GM18499 (cell line): ENCODE results near the gene VWA1.

ENCODE experiments used
- ATAC-seq: cut with Tn5 transposase; IDR thresholded peaks from one replicate; pipeline ENCODE4 v1.9.1; 2021; ENCODE audit warnings: moderate number of reproducible peaks; ENCODE audit not compliant: insufficient read depth, unreplicated experiment

The VWA1 gene, protein sequence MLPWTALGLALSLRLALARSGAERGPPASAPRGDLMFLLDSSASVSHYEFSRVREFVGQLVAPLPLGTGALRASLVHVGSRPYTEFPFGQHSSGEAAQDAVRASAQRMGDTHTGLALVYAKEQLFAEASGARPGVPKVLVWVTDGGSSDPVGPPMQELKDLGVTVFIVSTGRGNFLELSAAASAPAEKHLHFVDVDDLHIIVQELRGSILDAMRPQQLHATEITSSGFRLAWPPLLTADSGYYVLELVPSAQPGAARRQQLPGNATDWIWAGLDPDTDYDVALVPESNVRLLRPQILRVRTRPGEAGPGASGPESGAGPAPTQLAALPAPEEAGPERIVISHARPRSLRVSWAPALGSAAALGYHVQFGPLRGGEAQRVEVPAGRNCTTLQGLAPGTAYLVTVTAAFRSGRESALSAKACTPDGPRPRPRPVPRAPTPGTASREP

DNA sequence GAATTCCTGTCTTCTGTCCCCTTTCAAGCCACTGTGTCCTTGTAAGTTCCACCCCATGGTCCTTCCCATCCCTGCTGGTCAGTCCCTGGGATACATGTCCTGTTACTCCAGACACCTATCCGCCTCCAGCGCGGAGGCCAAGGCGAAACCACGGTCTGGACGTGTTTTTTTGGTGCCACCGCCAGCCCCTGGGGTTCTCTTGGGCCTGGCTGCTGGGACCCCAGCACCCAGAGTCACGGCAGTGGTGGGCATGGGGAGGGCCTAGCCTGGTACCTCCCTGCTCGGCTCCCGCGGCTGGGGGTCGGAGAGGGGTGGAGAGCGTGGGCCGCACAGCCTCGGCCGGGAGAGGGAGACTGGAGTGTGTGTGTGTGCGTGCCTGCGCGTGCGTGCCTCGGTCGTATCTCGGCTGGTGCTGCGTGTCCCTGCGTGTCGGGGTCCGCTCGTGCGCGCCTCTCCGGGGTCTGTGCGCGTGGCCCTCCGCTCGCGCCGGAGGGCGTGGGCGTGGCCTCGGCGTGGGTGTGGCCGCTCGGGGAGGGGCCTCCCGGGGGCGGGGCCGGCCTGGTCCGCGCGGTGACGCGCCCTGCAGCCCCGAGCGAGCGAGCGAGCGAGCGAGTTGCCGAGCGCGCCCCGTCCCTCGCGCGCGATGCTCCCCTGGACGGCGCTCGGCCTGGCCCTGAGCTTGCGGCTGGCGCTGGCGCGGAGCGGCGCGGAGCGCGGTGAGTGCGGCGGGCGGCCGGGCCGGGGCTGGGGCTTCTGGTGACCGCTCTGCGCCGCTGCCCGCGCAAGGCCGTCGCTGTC is at the start of gene VWA1:
VWA1 (plus strand) TSS at position 585 of the 798 bp plus-strand sequence; CDS start at position 644, 59 bp downstream.
- ATAC-seq = no peak

DNA sequence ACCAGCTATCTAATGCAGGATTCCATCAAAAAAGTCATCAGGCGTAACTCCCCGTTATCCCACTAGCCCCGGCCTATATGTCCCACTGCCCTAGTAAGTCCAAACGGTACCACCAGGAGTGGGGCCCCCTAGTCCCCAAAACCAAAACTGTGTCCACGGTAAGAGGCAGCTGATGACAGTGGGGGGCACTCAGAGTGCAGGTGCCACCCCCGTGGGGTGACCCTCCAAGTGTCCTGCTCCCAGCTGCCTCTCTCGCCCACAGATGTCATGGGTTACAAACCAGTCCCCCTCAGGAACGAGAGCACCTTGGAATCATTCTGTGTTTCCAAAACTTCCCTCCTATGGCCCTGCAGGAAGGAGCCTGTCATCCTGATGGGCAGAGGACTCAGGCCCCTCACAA is 49.6 kb upstream of the VWA1 start:
- ATAC-seq = no peak

DNA sequence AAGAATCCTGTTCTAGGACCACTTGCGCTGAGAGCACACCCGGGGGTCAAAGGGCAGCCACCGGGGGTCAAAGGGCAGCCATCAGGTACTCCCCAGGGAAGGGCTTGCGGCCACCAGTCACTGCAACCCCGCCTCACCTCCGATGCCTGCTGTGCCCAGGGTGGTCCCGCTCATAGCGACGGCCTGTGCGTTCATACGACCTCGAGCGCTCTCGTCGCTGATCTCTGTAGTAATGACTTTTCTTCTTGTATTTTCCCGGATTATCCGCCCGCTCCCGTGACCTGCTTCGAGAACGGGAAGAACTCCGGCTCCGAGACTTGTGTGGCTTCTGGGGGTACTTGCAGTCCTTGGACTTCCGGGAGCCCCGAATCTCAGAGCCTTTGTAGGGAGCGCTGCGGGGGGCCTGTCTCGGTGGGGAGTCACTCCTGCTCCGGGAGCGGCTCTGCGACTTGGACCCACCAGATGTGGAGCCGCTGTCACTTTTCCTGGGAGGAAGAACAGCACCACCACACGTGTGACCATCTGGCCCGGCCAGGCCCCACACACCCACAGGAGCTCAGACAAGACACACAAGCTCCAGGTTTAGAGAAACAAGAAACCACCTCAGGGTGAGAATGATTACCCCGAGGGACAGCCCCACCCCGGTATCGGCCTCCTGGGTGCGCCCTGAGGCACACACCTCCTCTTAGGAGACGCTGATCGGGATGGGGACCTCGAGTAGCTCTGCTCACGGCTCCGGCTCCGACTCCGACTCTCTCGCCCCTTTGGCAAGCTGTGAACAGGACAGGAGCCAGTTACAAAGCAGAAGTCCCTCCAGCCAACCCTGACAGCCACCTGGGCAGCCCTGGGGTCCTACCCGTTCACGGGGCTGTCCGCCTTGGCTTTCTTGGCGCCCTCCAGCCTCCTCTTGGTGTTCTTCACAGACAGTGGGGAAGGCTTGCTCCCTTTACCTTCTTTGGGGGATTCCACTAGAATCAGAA is 48.1 kb upstream of the VWA1 start:
- ATAC-seq = no peak

DNA sequence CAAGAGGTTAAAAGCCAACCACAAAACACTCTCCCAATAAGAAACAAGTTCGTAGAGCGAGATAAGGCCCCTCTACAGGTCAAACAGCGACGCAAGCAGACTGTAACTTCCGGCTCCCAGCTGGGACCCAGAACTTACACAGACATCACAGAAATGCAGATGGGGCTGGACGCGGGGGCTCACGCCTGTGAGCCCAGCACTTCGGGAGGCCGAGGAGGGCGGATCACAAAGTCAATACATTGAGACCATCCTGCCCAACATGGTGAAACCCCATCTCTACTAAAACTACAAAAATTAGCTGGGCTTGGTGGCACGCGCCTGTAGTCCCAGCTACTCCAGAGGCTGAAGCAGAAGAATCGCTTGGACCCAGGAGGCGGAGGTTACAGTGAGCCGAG is 47.4 kb upstream of the VWA1 start:
- ATAC-seq = no peak

DNA sequence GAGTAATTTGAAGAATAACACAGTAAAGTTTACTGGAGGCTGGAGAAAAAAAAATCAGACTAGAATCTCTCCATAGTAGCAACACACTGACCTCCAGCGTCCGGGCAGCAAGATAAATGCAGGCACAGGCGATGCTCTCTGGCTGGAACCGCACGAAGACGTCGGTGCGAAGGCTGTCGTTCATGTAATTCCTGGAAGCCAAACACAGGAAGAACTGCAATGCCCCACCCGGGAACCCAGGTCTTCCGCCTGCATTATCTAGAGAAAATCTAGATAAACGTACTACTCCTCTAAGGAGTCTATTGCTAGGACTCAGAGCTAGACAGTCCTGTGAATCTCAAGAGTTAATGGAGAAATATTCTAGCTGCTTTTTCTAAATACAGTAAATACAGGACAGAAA is 44.8 kb upstream of the VWA1 start:
- no peak for ATAC-seq

DNA sequence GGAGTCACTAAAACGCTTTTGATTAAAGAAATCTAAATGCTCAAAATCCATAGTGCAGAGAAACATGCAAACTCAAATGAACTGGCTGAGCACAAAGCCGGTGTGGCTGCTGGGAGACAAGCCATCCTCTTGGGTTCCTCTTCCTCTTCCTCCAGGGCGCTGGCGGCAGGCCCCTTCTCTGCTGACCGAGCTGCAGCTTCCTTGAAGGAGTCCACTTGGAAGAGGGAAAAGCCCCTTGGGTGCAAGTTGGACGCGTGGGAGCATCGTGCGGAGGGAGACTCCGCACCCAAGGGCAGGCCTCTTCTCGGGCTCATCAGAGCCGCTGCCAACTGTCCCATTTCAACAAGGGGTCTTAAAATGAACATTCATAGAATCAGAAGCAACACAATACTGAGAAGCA is 44.3 kb upstream of the VWA1 start:
- ATAC-seq = no peak

DNA sequence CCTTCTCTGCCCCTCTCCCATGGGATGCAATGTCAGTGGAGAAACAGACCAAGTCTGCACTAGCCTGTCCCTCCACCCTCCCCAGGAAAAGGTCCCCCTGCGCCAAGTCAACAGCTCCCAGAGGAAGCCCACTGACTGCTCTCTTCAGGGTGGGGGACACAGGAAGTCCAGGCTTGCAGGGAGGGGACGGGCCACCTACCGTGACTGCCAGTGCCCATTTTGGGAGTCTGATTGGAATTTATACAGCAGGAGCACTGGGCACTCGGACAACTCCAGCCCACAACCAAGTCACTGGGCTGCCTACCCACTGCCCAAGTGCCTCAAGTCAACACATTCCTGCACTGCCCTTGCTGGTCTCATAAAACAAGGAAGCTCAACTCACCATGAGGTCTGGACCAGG is 42.5 kb upstream of the VWA1 start:
- ATAC-seq = no peak

DNA sequence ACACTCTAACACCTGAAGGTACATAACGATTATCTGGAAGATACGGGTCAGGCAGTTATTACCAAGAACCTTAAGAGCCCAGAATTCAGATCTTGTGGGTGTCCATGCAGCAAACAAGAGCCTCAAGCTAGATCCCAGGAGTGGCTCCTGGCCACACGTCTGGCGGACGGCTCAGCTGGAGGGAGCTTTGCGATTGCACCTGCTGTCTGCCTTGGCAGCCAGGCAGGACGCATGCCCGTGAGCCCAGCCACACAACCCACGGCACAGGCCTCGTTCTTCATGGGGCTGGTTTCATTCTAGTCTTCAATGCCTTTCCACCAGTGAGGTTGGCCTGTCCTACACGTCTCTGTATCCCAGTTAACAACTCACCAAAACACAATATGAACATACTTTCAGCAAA is 42.1 kb upstream of the VWA1 start:
- no peak for ATAC-seq

DNA sequence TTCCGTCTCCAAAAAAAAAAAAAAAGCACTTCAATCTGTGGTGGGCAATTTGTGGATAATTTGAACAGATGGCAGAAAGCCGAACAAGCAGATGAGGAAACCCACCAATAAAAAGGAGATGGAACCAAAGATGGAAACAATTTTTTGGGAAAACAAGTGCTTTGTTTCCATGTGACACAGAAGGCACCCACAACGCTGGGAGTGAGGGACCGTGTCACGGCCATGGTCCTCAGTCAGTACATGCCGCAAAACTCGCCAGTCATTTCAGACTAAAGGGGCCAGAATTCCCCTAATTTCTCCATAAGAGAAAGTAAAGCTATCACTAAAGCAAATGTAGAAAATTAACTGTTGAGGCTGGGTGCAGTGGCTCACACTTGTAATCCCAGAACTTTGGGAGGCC is 41.4 kb upstream of the VWA1 start:
- no peak for ATAC-seq

DNA sequence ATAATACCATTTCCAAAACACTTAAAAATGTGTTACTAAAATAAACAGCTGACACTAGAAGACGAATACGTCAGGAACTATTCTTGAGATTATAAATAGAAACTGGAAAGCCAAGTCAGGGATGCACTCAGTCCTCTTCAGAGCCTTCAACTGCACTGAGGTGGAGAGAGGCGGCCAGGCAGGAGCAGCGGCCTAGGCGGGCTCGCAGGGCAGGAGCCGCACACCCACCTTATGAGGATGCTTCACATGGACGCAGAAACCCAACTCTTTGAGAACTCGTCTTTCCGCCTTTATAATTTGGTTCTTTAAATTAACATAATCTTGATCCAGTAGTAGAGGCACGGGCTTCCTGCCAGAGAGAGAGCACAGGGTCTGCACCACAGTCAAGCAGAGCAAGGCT is 40.3 kb upstream of the VWA1 start:
- no peak for ATAC-seq

DNA sequence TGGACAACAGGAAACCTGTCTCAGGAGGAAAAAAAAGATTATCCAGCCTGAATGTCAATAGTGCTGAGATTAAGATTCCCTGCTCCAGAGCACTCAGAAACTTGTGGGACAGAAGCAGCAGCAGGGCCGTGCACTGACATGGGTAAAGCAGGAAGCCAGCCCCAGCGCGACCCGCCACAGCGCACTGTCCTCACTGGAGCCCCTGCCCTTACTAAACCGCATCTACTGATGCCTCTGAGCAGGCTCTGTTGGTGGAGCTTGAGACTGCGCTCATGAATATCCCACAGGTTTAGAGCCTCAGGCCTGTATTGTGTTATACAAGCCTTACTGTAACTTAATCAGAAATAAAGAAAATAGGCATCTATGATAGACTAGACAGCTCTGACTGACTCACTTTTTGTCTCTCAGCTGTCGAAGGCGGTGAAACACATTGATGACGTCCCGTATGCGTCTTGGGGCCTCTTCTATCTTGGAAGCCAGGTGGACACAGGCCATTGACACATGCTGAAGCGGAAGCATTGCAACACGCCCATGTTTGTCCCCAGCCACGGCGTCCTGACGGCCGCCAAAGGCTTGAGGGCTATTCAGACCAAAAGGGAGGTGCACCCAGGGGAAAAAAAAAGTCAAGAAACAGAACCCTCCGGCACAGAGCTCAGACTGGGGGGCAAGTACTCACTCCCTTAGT is 37.5 kb upstream of the VWA1 start:
- no peak for ATAC-seq

DNA sequence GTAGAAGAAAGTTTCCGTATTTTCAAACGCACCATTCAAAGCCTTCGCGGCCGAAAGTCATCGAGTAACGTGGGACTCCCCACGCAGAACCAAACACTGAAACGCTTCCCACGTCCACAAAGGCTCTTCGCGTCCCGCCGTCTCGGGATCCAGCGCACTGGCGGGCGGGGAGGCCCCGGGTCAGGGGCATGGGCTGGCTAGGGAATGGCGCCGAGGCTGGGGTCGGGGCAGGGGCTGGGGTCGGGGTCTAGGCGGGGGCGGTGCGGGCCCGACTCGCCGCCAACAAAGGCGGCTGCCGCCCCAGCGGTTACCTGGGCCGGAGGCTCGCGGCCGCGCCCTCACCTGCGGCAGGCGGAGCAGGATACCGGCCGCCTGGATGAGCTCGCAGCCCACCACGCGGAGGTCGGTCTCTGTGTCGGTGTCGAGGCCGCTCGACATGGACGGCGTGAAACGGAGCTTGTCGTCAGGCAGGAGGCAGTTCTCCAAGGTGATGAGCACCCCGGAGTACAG is 36.8 kb upstream of the VWA1 start:
- ATAC-seq = no peak

DNA sequence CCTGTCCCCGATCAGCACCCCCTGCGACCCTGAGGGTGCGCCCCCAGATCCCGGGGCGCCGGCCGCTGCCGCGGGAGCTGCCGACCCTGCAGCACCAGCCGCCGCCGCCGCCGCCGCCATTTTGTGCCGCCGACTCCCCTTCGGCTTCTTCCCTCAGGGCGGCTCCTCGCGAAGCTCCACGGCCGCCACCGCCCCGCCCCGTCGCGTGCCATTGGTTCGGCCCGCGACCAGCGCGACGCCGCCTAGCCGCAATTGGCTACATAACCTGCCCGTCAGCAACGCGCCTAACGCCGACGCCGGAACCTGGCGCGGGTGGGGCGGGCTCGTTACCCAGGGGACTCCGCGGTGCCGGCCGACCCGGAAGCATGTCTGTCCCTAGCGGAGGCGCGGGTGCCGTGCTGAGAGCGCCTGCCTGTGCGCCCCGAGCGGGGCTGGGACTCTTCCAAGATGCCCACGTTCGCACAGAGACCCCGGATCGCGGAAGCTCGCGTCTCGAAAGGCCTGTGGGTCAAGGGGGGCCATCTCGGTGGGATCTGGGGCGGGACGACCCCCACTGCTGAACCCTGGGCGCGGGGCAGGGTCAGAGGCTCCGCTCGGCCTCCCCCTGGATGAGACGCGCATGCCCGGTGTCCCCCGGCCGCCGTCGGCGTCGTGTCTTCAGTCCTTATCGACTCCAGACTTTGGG is 36.2 kb upstream of the VWA1 start, which contains the start of gene CCNL2:
CCNL2 (minus strand) TSS at position 149 of the 685 bp plus-strand sequence; CDS start at position 120, 29 bp downstream.
- peak; percentile 65 for ATAC-seq

DNA sequence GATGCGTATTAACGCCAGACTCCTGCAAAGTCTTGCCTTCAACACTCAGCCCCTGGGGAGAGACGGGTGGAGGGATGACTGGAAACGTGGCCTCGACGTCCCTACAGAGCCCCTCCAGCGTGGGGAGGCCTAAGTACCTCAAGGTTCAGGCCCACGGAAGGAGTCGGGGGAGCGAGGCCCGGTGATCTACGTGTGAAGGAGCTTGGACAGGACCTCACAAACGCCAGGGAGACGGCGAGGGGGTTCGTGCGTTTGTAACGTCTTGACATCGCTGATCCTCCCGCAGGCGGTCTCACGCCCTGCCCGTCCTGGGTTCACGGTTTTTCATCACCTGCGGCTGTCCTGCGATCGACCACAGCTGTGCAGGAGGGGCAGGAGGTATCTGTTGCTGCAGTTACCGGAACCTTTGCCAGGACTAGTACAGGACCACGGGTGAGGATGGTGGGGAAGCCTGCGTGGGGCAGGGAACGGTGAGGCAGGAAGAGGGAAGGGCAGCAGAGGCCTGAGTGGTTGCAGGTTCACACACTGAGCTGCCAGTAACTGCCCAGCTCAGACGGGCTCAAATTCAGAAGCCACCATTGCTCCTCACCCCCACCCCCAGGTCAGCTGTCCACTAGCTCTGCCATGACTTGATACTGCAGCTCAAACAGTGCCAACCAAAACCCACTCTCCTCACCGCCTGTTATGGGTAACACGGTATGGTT is 35.5 kb upstream of the VWA1 start:
- ATAC-seq = no peak

DNA sequence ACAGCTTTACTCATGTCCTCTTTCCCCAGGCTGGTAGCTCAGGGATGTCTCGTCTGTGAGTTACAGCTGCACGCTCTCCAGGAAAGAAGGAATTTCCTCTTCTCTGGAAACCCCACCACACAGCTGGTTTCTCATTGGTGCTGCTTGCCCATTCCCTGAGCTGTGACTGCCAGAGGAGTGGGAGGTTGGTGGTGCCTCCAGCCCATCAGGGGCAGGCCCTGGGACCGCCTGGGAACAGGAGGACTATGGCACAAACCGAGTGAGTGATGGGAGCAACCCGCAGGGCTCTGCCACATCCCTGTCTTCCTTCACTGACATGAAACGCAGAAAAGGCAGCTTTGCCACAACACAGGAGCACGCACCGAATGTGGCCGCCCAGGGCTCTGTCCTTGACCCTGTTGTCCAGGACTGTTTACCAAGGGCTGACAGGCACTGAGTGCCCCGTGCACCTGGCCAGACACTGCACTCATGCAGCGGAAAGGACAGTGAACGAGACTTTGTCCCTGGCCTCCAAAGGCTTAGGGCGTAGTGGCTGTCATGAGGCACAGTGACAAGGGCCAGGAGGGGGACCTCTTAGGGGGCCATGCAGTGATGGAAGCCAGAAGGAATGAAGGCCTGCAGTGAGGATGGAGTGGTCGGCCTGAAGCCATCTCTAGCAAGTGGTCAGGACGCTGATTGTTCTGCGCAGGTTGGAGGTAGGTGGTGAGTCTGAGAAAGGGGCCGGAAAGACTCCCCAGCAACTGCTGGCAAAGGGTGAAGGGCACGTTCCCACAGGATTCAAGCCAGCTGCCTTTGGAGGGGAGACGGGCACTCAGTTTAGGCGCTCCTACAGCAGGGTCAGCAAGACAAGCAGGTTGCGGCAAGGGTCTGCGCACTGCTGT is 34.7 kb upstream of the VWA1 start:
- no peak for ATAC-seq

DNA sequence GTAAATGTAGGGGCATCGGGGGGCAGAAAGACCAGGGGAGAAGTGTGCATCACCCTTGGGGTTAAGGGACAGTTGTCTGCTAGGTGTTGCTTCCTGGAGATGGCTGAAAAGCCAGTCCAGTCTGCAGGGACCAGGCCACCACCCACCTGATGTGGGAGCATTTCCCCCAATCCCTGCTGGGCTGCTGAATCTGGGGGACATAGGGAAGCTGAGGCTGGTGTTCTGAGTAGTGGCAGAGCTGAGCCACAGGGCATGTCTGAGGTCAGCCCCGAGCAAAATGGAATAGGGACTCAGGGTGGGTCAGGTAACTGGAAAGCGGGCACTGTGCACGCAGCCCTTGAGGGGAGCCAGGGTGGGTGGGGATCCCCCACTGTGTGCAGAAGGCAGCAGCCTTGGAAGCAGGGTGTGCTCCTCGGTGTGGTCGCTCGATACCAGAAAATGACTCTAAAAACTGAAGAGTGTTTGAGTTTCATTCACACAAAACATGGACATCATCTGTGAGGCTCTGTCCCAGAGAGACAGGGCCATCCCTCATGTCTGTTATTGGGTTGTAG is 34.0 kb upstream of the VWA1 start:
- ATAC-seq = no peak
